ENCODE data around the gene FAR2.

DNA sequence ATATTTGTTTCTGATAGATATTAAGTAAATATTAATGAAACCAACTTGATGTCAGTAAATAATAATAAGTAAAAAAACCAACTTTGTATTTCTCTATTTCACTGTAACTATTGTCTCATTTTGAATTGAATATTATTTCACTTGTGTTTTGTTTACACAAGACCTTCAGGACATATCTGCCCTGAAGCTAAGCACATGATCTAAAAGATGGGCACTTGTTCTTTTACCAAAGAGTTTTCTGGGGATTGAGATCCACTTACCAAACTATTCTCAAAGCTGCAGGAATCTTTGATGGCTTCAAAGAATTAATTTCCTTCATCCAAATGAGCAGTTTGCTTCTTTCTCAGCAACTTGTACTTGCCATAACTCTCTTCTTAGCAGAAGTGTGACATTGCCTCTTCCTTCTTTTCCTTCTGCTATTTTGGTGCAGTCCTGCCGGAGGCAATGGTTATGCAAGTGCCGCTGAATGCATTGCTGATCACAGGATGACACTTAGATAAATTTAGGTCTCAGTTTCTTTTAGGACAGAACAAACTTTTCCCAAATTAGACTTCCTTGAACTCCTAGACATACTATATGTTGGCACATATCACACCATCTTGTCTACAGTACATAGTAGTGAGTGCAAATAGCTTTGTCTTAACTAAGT, 9.2 kb downstream of the FAR2 start:
- TF ChIP-seq, protein P1, sequence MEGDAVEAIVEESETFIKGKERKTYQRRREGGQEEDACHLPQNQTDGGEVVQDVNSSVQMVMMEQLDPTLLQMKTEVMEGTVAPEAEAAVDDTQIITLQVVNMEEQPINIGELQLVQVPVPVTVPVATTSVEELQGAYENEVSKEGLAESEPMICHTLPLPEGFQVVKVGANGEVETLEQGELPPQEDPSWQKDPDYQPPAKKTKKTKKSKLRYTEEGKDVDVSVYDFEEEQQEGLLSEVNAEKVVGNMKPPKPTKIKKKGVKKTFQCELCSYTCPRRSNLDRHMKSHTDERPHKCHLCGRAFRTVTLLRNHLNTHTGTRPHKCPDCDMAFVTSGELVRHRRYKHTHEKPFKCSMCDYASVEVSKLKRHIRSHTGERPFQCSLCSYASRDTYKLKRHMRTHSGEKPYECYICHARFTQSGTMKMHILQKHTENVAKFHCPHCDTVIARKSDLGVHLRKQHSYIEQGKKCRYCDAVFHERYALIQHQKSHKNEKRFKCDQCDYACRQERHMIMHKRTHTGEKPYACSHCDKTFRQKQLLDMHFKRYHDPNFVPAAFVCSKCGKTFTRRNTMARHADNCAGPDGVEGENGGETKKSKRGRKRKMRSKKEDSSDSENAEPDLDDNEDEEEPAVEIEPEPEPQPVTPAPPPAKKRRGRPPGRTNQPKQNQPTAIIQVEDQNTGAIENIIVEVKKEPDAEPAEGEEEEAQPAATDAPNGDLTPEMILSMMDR (IDR thresholded peaks at IDR 0.05): no peak
- no peak for TF ChIP-seq EZH2 (IDR thresholded peaks at IDR 0.05)

Data from neural progenitor cell (in vitro differentiated cells).